Raji (cell line): ENCODE measurements around the gene NUDT19.
A peak's percentile ranks its signal among the peaks of the same experiment; 100 is the strongest.

Experiments
- POLR2A ChIP-seq: IDR thresholded peaks from 2 replicates; pipeline ENCODE4 v1.6.1; 2011; ENCODE audit warnings: low read depth, low read length, control low read depth; ENCODE audit not compliant: insufficient read depth

The NUDT19 gene

GRCh38 chr19:32692727-32693061 lies 1.1 kb downstream of the NUDT19 start:
- no peak for TF ChIP-seq POLR2A

DNA sequence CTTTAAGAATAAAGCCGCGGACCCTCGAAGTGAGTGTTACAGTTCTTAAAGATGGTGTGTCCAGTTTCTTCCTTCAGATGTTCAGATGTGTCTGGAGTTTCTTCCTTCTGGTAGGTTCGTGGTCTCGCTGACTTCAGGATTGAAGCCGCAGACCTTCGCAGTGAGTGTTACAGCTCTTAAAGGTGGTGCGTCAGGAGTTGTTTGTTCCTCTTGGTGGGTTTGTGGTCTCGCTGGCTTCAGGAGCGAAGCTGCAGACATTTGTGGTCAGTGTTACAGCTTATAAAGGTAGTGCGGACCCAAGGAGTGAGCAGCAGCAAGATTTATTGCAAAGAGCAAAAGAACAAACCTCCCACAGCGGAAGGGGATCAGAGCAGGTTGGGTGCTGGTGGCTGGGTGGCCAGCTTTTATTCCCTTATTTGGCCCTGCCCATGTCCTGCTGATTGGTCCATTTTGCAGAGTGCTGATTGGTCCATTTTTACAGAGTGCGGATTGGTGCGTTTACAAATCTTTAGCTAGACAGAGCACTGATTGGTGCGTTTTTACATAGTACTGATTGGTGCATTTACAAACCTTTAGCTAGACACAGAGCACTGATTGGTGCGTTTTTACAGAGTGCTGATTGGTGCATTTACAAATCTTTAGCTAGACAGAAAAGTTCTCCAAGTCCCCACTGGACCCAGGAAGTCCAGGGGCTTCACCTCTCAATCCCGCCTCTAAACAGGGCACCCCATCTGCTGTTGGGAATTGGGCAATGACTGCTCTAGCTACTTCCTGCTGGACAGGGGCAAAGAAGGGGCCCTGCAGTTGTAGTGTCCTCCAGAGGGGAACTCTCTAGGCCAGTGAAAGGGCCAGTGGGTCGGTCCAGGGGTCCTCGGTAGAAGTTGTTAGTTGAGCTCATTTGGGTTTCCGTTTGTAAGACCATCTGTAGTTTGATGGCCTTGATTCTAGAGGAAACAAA lies 1.8 kb downstream of the NUDT19 start:
- TF ChIP-seq POLR2A, result peak; percentile 41; the same call in 1 of the 2 replicates

DNA sequence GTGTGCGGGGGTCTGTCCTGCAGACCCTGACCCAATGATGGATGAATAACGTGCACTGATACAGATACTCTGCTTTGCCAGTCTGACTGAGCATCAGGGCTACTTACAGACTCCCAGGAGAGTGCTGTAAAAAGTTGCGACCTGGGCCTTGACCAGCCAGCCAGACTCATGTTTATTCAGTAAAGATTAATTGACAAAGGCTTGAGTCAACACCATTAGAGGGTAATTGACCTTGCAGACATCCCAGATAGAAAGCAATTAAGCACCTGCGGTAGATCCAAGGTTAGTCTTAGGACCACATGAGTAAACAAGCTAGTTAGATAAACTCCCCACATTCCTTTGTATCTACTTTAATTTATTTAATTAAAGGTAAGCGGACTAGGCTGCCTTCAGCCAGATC lies 10.4 kb downstream of the NUDT19 start:
- no peak for TF ChIP-seq POLR2A

GRCh38 chr19:32708457-32708856 lies 16.8 kb downstream of the NUDT19 start:
- no peak for TF ChIP-seq POLR2A

DNA sequence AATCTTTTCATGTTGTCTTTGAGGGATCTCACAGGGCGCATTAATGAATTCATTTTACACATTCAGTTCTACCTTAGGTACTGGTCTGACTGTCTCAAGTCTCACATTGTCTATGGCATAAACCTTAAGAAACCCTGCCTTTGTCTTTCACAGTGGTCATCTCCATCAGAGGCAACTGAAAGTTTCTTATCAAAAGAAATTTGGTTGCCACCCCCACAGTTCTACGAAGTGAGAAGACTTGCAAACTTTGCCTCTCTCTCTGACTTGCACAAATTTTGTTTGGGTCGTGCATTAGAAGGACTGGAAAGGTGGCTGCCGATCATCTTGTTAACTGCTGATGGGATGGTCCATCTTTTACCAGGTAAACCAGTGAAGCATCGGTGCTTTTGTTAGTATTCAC lies 17.4 kb downstream of the NUDT19 start:
- TF ChIP-seq POLR2A, result no peak

GRCh38 chr19:32711747-32712146 lies 20.1 kb downstream of the NUDT19 start:
- no peak for TF ChIP-seq POLR2A

DNA sequence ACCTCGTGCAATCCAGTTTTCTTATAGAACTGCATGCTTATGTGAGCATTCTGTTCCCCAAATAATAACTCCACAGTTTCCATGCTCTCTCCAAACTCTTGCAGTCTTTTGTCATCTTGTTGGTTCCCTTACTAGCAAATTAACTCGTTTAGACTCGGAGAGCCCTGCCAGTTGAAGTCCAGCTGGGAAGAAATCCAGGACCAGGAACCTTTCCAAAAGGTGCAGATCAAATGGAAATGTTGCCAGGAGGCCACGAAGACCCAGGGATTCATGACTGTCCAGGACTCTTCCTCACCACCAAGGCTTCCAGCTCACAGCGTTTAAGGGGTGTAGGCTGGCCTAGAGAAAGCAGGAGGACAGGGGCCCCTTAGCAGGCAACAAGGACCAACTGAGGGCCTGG lies 25.9 kb downstream of the NUDT19 start:
- no peak for TF ChIP-seq POLR2A

DNA sequence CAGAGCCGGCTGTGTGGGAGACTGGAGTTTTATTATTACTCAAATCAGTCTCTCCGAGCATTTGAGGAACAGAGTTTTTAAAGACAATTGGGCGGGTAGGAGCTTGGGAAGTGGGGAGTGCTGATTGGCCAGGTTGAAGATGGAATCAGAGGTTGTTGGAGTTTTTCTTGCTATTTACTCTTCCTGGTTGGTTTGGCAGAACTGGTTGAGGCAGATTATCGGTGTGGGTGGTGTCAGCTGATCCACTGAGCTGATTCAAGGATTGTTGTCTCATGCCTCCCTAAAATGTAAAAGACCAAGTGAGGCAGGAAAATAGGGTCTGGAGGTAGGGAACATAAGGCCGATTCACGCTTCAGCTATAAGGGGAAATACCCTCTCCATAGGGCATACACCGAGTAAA lies 26.7 kb downstream of the NUDT19 start:
- TF ChIP-seq POLR2A, result no peak

DNA sequence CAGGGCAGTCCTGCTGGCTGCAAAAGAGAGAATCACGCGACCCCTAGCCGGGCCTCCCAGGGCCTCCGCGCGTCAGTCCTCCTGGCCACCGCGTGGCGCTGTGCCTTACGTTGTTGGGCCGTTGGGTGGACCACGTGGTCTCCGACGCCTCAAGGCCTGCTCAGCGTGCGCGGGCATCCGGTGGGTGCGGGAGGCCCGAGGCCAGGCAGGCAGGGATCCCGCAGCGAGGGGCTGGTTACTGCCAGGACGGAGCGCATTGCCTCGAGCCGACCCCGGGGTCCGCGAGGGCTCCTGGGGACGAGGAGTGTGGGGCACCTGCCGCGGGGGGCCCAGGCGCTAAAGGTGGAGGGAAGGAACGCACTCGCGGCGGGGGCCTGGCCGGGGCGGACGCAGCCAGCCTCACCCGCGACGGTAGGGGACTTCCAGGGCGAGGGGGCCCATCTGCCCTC lies 28.0 kb downstream of the NUDT19 start, which contains the start of gene TDRD12:
TSS of gene TDRD12 (plus strand) at position 157 of the 449 bp plus-strand sequence. CDS start 306 bp downstream, outside the sequence.
- TF ChIP-seq POLR2A, result no peak

DNA sequence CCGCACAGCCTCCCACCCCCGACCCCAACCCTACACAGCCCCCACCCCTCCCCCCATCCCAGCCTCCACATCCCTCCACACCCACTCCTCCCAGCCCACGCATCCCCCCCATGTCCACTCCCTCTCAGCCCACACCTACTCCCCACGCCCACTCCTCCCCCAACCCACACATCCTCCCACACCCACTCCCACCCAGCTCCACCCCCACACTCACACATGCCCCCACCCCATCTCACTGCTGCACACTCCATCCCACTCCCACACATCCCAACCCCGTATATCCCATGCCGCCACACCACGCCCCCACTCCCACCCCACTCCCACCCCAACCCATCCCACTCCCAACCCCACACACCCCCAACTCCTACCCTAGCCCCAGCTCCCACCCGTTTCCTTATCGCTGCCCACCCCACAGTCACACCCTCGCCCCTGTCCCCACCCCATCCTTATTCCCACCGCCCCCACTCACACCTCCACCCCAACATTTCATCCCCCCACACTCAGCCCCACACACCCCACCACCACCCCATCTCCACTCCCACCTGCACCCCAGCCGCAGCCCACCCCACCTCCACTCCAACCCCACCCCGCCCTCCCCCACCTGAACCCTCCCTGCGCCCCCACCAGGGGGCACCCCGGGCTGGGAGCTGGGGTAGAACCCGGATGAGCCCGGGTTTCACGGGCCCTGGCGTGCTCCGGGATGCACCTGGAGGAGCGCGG lies 28.8 kb downstream of the NUDT19 start:
- TF ChIP-seq POLR2A, result no peak

DNA sequence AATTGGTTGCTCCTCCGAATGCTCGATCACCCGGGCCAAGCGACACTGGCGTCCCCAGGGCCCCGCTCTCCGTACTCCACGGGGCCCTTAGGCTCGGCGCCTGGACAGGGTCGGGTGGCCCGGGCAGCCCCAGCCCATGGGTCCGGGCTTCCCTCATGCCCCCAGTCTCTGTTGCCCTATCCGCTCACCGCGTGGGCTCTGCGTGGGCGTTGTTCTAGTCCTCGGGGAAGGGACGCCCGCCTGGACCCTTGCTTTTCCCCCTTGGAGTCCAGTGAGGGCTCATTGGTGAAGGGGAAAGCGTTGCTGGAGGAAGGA lies 29.3 kb downstream of the NUDT19 start:
- no peak for TF ChIP-seq POLR2A

GRCh38 chr19:32735936-32736335 lies 44.3 kb downstream of the NUDT19 start:
- no peak for TF ChIP-seq POLR2A

GRCh38 chr19:32743021-32743420 lies 51.4 kb downstream of the NUDT19 start:
- TF ChIP-seq POLR2A, result no peak

DNA sequence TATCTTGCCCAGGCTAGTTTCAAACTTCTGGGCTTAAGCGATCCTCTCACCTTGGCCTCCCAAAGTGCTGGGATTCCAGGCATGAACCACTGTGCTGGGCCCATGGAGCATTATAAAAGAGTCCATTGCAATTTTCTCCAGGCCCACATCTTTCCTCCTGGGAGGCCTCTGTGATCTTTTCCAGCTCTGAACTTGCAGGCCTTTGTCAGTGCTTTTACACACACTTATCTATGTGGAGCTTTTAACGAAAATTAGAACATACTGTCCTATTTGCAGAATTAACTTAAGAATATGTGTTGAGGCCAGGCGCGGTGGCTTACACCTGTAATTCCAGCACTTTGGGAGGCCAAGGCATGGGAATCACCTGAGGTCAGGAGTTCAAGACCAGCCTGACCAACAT lies 51.8 kb downstream of the NUDT19 start:
- no peak for TF ChIP-seq POLR2A

DNA sequence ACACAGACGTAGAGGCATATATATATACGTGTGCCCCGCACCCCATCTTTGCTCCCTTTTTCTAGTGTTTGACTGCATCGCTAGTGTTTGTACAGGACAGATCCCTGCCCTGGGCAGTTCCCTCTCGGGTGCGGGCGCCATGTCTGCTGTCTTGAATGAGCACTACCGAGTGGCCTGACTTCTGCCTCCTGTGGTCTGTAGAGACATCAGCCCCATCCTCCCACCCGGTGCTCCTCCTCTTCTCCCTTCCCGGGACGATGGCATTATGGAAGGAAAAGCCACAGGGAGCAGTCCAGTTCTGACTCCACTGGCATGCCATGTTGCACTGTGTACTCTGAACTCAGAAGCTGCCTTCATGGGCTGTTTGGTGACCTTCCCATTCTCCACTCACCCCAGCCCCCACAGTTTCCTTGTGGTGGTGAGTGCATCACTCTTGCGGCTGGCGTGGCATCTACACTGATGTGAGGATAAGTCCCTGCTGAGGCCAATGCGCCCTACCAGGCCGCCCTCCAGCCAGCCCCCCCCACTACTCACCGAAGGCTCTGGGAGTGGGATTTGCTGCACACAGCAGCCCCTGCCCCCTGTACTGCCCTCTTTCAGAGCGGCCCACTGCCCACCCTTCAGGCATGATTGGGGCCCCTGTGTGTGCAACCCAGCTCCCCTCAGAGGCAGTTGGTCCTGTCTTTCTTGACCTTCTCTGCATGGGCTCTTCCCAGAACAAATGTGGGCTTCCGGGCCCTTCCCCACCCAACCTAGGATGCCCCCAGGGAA lies 53.1 kb downstream of the NUDT19 start:
- no peak for TF ChIP-seq POLR2A

DNA sequence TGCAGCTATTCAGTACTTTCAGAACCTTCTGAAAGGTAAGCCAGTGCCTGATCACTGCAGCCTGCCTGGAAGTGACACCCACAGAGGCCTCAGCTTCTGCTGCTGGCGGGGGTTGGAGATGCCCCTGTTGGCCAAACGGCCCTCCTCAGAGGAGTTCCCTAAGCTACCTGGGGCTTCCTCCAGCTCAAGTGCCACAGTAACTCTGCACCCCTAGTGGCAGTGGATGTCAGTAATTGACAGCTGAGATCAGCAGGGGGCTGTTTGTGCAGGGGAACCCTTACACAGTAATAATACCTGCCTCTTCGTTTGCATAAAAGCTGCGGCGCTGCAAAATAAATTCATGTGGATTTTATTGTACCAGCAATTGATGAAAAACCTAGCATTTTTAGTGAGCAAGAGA lies 56.9 kb downstream of the NUDT19 start:
- no peak for TF ChIP-seq POLR2A

GRCh38 chr19:32748948-32749347 lies 57.3 kb downstream of the NUDT19 start:
- TF ChIP-seq POLR2A, result no peak
